GM20431 (cell line): ENCODE measurements around the gene HNRNPA1.
"Not testable (repeated sequence)": the region's sequence is repeated elsewhere in the genome, so short reads cannot be mapped to it uniquely, and the experiment has no call there.

ENCODE experiments used
- in situ Hi-C: fragments of 300-500 bp; cut with MseI, MboI; formaldehyde crosslinking; loops from one replicate; pipeline ENCODE4 v1.15.0; 2020; ENCODE audit warnings: low sequenced_read_pairs; ENCODE audit not compliant: unreplicated experiment

HNRNPA1 gene

GRCh38 chr12:54272214-54272613 is 8.3 kb upstream of the HNRNPA1 start:
- in situ Hi-C loops, result no loop called here

- in situ Hi-C loops, result no loop called here
Observed at GRCh38 chr12:54273981-54274380, 6.5 kb upstream of the HNRNPA1 start.

- in situ Hi-C loops, result no loop called here
Observed at GRCh38 chr12:54276368-54276767, 4.2 kb upstream of the HNRNPA1 start.

GRCh38 chr12:54277823-54278276 is 2.7 kb upstream of the HNRNPA1 start:
- in situ Hi-C loops, result no loop called here

GRCh38 chr12:54279227-54279631 is 1.3 kb upstream of the HNRNPA1 start:
- in situ Hi-C loops, result no loop called here

- in situ Hi-C loops, result no loop called here
Observed at GRCh38 chr12:54279632-54280467, 676 bp upstream of the HNRNPA1 start, which contains the start of gene CBX5. Gene CBX5, minus strand, starts transcription at chr12:54280122. Its CDS starts 22,472 bp downstream, at chr12:54257650.

GRCh38 chr12:54281261-54281638 is 724 bp downstream of the HNRNPA1 start:
- in situ Hi-C loops, result not testable (repeated sequence)

GRCh38 chr12:54281694-54282093 is 1.2 kb downstream of the HNRNPA1 start:
- in situ Hi-C loops, result not testable (repeated sequence)

- in situ Hi-C loops, result no loop called here
Observed at GRCh38 chr12:54282949-54283593, 2.5 kb downstream of the HNRNPA1 start.

GRCh38 chr12:54284070-54284780 is 3.7 kb downstream of the HNRNPA1 start:
- in situ Hi-C loops, result not testable (repeated sequence)

GRCh38 chr12:54285150-54286041 is 4.9 kb downstream of the HNRNPA1 start:
- in situ Hi-C loops, result no loop called here

- in situ Hi-C loops, result no loop called here
Observed at GRCh38 chr12:54286042-54287030, 5.8 kb downstream of the HNRNPA1 start.

GRCh38 chr12:54287261-54288157 is 7.0 kb downstream of the HNRNPA1 start:
- in situ Hi-C loops, result no loop called here

- in situ Hi-C loops, result no loop called here
Observed at GRCh38 chr12:54292083-54292930, 11.8 kb downstream of the HNRNPA1 start.

- in situ Hi-C loops, result no loop called here
Observed at GRCh38 chr12:54292931-54293241, 12.4 kb downstream of the HNRNPA1 start.

- in situ Hi-C loops, result no loop called here
Observed at GRCh38 chr12:54294152-54294952, 13.8 kb downstream of the HNRNPA1 start.
